ENCODE results near the gene NADSYN1.

DNA sequence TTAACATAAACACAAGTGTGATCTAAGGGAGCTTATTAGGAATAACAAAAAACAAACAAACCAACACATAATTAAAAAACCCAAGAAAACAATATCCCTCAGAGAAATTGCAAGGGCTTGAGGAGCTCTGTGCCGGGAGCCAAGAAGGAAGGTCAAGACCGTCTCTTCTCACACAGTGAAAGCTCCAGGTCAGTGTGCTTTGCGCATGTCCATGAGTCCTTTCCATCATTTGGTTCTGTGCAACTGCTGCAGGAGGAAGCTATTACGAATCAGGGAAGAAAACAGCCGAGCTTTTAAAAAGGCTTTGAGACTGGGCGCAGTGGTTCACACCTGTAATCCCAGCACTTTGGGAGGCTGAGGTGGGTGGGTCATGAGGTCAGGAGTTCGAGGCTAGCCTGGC, 89.4 kb downstream of the NADSYN1 start:
- TF ChIP-seq, protein P1, sequence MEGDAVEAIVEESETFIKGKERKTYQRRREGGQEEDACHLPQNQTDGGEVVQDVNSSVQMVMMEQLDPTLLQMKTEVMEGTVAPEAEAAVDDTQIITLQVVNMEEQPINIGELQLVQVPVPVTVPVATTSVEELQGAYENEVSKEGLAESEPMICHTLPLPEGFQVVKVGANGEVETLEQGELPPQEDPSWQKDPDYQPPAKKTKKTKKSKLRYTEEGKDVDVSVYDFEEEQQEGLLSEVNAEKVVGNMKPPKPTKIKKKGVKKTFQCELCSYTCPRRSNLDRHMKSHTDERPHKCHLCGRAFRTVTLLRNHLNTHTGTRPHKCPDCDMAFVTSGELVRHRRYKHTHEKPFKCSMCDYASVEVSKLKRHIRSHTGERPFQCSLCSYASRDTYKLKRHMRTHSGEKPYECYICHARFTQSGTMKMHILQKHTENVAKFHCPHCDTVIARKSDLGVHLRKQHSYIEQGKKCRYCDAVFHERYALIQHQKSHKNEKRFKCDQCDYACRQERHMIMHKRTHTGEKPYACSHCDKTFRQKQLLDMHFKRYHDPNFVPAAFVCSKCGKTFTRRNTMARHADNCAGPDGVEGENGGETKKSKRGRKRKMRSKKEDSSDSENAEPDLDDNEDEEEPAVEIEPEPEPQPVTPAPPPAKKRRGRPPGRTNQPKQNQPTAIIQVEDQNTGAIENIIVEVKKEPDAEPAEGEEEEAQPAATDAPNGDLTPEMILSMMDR (IDR thresholded peaks at IDR 0.05; ENCODE audit: low read depth, low read length, poor library complexity, severe bottlenecking) = no peak
- TF ChIP-seq EZH2phosphoT487 (IDR thresholded peaks at IDR 0.05; ENCODE audit: borderline replicate concordance, low read length) = no peak

Data from DOHH2 (cell line).